ENCODE measurements around the gene NDFIP2. TPM values are rescaled to one million over a fixed set of nuclear protein-coding genes. Genes with fewer than 3 reads are reported as not detected.

NDFIP2 gene
- total and polyA plus RNA-seq, 10 of the 15 experiments (the other 5 are each of a cell fraction or from before 2014, with no cell fraction given), result 17.9 to 57.2 (median 30.6) TPM

- peak; percentile 61 for TF ChIP-seq MLLT1 (IDR thresholded peaks at IDR 0.05)
- peak; percentile 89 for TF ChIP-seq ATF7 (IDR thresholded peaks at IDR 0.05; ENCODE audit: low read depth)
- TF ChIP-seq MYC (IDR thresholded peaks at IDR 0.05; ENCODE audit: insufficient read depth, insufficient read length, insufficient replicate concordance, low read length, severe bottlenecking), result no peak
- peak; percentile 61 for TF ChIP-seq CREM (IDR thresholded peaks at IDR 0.05; ENCODE audit: low read depth)
- TF ChIP-seq HSF1 (IDR thresholded peaks at IDR 0.05; ENCODE audit: low read depth, low read length), result no peak
- peak; percentile 51; the same call in 1 of the 2 replicates for TF ChIP-seq ATF2 (IDR thresholded peaks at IDR 0.05; ENCODE audit: low read length)
- peak; percentile 26 to 59; a peak in 3 of 4 replicates for TF ChIP-seq IKZF2 (IDR thresholded peaks at IDR 0.05)
- TF ChIP-seq SKIL (IDR thresholded peaks at IDR 0.05; ENCODE audit: low read depth, poor library complexity, severe bottlenecking), result peak; percentile 57
- no peak for TF ChIP-seq EZH2 (IDR thresholded peaks at IDR 0.05; ENCODE audit: borderline replicate concordance, control insufficient read depth, low read depth, low read length)
- TF ChIP-seq POLR2AphosphoS5 (IDR thresholded peaks at IDR 0.05; ENCODE audit: low read length), result no peak
- TF ChIP-seq WRNIP1 (IDR thresholded peaks at IDR 0.05; ENCODE audit: borderline replicate concordance, low read depth, low read length), result no peak
- no peak for TF ChIP-seq ZZZ3 (IDR thresholded peaks at IDR 0.05; ENCODE audit: control insufficient read depth, insufficient read length, low read depth)
- no peak for TF ChIP-seq HDAC6 (IDR thresholded peaks at IDR 0.05; ENCODE audit: unreplicated experiment)
- no peak for TF ChIP-seq FOXK2 (IDR thresholded peaks at IDR 0.05)
- TF ChIP-seq ZBTB40 (IDR thresholded peaks at IDR 0.05; ENCODE audit: borderline replicate concordance), result peak; percentile 54; the same call in 1 of the 2 replicates
- no peak for TF ChIP-seq SRF (IDR thresholded peaks at IDR 0.05; ENCODE audit: low read depth in 2 of 2, low read length in 2 of 2)
- peak; percentile 28; the same call in 1 of the 2 replicates for TF ChIP-seq CBFB (IDR thresholded peaks at IDR 0.05; ENCODE audit: low read depth)
Observed at GRCh38 chr13:79451500-79451962, 29.4 kb upstream of the NDFIP2 start (continued).
